Uterus (tissue), 2 donors: ENCODE results near the gene REEP3.

Experiments used
- CTCF ChIP-seq, 4 experiments: fragments of 200-600 bp in 2 of 4; fragments of 450-650 bp in 2 of 4; sonication (generic) in 2 of 4; IDR thresholded peaks; one replicate each; pipeline ENCODE4 v1.5.1; 2016 to 2019; ENCODE audit warnings: antibody characterized with exemption in 4 of 4, mild to moderate bottlenecking in 2 of 4, moderate library complexity in 1 of 4
- POLR2A ChIP-seq, 2 donors: fragments of 450-650 bp; IDR thresholded peaks; one replicate each; pipeline ENCODE4 v1.6.1; 2016; ENCODE audit warnings: antibody characterized with exemption in 2 of 2, mild to moderate bottlenecking in 1 of 2, moderate library complexity in 1 of 2

GRCh38 chr10:63661347-63661746, 140.1 kb downstream of the REEP3 start:
- TF ChIP-seq CTCF (IDR thresholded peaks at IDR 0.05) (no peak), POLR2A (IDR thresholded peaks at IDR 0.05) (no peak)
